Naive thymus-derived CD8-positive, alpha-beta T cell (primary cell): ENCODE data around the gene PTPRM. TPM values are rescaled to one million over a fixed set of nuclear protein-coding genes. Genes with fewer than 3 reads are reported as not detected.

Experiments used
- ATAC-seq, 2 donors: fragments of 150-1000 bp; cut with Tn5 transposase in 1 of 2; sonication (Bioruptor Pico), chemical (Tn5 transposase) in 1 of 2; 1 replicate in 1 of 2; 2 replicates in 1 of 2; pipeline ENCODE4 v1.10.0; 2021; ENCODE audit warnings: mild to moderate bottlenecking in 2 of 2, moderate library complexity in 2 of 2
- POLR2A ChIA-PET: fragments of 350-600 bp; sonication (Branson Sonifier 250); formaldehyde crosslinking; loops from one replicate; lab custom pipeline; 2021; ENCODE audit warnings: antibody characterized with exemption; lab: Charles Lee
- DNase-seq, 10 donors: peaks; one replicate each; pipeline versions ENCODE4 v3.0.0 to v3.0.0-alpha.2; 2020 to 2022
- H3K27ac Mint-ChIP-seq, 10 donors: one replicate each; pipeline ENCODE4 v1.8.0; 2020 to 2022; ENCODE audit warnings: mild to moderate bottlenecking in 10 of 10, mixed read lengths in 10 of 10, moderate library complexity in 4 of 10, inconsistent platforms in 1 of 10
- H3K27me3 Mint-ChIP-seq, 5 donors: one replicate each; pipeline ENCODE4 v1.8.0; 2021 to 2022; ENCODE audit warnings: mixed read lengths in 5 of 5
- H3K36me3 Mint-ChIP-seq, 3 donors: one replicate each; pipeline ENCODE4 v1.8.0; 2020 to 2022; ENCODE audit warnings: mixed read lengths in 3 of 3, mild to moderate bottlenecking in 2 of 3, inconsistent platforms in 1 of 3
- H3K4me1 Mint-ChIP-seq, 4 donors: one replicate each; pipeline ENCODE4 v1.8.0; 2021 to 2022; ENCODE audit warnings: mixed read lengths in 4 of 4
- H3K4me3 Mint-ChIP-seq, 10 donors: one replicate each; pipeline ENCODE4 v1.8.0; 2020 to 2022; ENCODE audit warnings: mild to moderate bottlenecking in 10 of 10, mixed read lengths in 10 of 10, moderate library complexity in 6 of 10, inconsistent platforms in 1 of 10
- H3K9me3 Mint-ChIP-seq, 9 donors: one replicate each; pipeline ENCODE4 v1.8.0; 2020 to 2022; ENCODE audit warnings: mixed read lengths in 9 of 9, mild to moderate bottlenecking in 3 of 9, inconsistent platforms in 1 of 9, moderate library complexity in 1 of 9
- polyA plus RNA-seq, 3 donors: library from polyadenylated mRNA; unstranded; fragments of 300-500 nt; fragmentation: Illumina TruSeq; gene quantifications; one replicate each; pipeline ENCODE4 v1.2.3, GENCODE V29; 2021
- total RNA-seq, 8 experiments: library from RNA in 2 of 8; stranded (reverse) in 2 of 8; gene quantifications; one replicate each; pipeline ENCODE4 v1.2.3 and lab custom pipeline; 2021 to 2026

The PTPRM gene
- total and polyA plus RNA-seq, 5 experiments from 2014 or later = 0.28 to 12.1 (median 0.52) TPM

DNA sequence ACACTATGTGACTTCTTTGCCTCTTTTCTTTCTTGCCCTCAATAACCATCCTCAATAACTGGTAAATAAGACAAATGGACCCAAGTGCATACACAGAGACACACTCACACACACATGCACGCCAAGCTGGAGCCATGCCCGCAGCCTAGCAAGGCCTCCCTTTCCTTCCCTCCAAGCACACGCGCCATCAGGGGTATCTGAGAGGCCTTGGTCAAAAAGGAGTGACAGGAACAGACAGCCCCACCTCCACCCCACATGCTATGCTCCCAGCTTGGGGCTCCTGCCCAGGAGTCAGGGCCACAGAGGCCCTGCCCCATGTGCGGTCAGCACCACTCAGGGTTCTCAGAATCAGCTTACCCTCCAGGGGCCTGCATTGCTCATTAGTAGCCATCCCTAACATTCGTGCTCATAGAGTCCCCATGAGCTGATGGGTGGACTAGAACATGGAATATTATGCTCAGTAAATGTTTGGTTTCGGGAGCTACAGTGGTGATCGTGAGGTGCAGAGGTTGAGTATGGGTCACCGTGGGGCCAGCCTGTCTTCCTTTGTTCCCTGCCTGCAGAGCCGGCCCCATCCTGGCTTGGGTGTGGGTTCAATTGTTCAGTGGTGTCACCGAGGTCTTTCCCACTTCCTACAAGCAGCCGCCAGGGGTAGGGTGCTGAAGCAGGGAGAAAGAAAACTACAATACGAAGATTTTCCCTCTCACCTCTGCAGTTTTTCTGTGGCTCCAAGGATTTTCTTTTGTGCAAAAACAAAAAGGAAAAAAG, 884.0 kb downstream of the PTPRM start:
- Mint-ChIP-seq H3K27ac (no peak overlapping the region), H3K27me3 (peaks cover 3 to 24% (median 6%) of the 10 kb centered on the region in 5 donors), H3K9me3 (peaks cover 0 to 4% (median 0%) of the 10 kb centered on the region in 9 donors), H3K4me3 (no peak overlapping the region), H3K36me3 (no peaks in the 10 kb centered on the region), H3K4me1 (no peaks in the 10 kb centered on the region)
- DNase-seq (no peak), ATAC-seq (no peak)
- POLR2A ChIA-PET = no interaction called here

DNA sequence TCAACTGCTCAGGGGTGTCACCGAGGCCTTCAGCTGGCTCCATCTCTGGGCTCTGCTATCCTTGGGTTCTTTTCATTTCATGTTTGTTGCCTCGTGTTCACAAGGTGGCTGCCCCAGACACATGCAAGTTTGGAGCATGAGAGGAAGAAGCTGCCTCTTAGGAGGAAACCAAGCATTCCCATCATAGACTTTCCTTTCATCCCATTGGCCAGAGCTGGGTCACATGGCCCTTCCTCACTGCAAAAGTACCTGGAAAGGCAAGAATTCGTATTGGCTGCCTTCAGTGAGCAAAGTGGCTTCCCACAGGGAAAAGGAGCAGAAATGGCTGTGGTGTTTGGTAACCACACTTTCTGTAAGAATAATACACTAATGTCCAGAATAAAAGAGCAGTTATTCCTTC, 886.4 kb downstream of the PTPRM start:
- Mint-ChIP-seq H3K27ac (peak overlapping the region in 1 of 10 donors; percentile 80), H3K4me1 (no peaks in the 10 kb centered on the region), H3K27me3 (peaks cover 0 to 14% (median 0%) of the 10 kb centered on the region in 5 donors), H3K9me3 (peaks cover 0 to 2% (median 0%) of the 10 kb centered on the region in 9 donors), H3K4me3 (no peak overlapping the region), H3K36me3 (no peaks in the 10 kb centered on the region)
- ATAC-seq (no peak), DNase-seq (no peak)
- POLR2A ChIA-PET = no interaction called here

DNA sequence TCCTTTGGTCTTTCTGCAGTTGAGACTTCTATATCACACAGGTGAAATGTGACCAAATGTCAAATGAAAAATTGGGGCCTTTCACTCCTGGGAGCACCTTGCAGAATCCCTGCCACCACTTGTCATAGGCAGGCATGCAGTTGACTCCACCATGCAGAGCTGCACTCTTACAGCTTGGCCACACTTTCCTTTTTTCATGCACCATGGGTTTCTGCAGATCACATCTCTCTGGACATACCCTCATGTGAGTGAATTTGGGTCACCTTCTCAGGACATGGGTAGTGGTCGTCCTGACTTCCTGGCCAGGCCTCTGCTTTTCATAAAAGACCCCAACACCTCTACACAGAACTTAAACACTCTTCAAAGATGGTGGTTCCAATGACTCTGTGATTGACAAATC, 887.0 kb downstream of the PTPRM start:
- H3K9me3 Mint-ChIP-seq = peaks cover 0 to 2% (median 0%) of the 10 kb centered on the region in 9 donors
- H3K27ac Mint-ChIP-seq = no peak overlapping the region
- H3K4me1 Mint-ChIP-seq = no peaks in the 10 kb centered on the region
- DNase-seq = no peak
- POLR2A ChIA-PET = no interaction called here
- peaks cover 0 to 10% (median 0%) of the 10 kb centered on the region in 5 donors for H3K27me3 Mint-ChIP-seq
- no peaks in the 10 kb centered on the region for H3K36me3 Mint-ChIP-seq
- H3K4me3 Mint-ChIP-seq = no peak overlapping the region
- no peak for ATAC-seq

DNA sequence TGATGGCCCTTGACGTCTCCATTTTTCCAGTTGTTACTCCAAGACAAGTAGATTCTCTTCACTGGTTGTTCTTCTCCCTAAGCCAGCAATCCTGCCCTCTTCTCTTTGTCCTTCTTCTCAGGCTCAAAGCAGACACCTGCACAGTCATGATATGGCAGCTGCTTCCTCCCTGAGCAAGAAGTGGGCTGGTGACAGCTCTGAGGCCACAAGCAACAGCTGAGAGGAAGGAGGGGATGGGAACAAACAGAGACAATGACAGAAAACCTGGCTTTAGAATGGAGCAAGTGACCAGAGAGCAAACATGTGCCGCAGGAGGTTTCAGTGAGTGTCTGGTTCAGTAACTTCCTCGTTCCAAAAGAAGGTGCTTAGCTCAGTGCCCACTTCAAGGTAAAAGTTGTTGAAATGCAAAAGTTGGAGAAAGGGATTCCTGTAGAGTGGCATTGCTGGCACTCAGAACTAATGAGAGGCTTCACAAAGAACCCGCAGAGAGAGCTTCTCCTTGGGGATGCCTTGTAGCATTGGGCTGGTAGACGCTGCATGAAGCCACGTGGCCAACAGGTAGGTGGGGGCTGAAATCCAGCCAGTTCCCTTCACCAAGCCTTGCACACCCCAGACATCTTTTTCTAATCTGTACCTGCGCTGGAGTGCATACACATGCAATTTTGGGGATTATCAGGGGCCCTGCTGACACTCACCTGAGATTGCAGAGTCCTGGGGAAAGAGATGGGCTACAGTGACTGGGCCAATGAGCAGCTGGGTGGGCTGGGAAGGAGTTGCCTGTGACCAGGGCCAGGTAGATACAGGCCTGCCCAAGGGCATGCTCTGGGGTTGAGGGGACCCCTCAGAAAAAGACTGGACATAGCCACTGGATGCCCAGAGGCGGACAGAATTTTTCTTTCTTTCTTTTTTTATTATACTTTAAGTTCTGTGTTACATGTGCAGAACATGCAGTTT, 888.8 kb downstream of the PTPRM start:
- no peak overlapping the region for H3K4me3 Mint-ChIP-seq
- H3K27me3 Mint-ChIP-seq = no peaks in the 10 kb centered on the region
- no peak overlapping the region for H3K27ac Mint-ChIP-seq
- no peaks in the 10 kb centered on the region for H3K9me3 Mint-ChIP-seq
- H3K4me1 Mint-ChIP-seq = no peaks in the 10 kb centered on the region
- DNase-seq (no peak), ATAC-seq (no peak)
- H3K36me3 Mint-ChIP-seq = no peaks in the 10 kb centered on the region
- POLR2A ChIA-PET = no interaction called here
